Measurements from ENCODE around the gene SORCS1.

DNA sequence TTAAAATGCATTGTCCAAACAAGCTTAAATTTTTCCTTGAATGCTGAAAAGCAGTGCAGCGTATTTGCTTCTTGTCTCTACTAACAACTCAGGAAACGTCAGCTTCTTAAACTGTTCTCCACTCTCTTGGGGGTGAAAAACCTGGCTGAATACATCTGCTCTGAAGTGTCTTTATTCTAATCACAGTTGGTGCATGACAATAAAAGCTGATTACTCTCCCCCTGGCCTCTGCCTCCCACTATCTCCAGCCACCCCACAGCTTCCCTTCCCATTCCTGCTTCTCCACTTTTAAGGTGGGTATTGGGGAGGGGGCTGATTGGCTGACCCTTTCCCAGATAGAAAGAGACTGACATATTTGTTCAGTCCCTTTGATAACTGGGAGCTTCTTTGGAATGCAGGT lies 456.0 kb downstream of the SORCS1 start:
- TF ChIP-seq, protein P1, sequence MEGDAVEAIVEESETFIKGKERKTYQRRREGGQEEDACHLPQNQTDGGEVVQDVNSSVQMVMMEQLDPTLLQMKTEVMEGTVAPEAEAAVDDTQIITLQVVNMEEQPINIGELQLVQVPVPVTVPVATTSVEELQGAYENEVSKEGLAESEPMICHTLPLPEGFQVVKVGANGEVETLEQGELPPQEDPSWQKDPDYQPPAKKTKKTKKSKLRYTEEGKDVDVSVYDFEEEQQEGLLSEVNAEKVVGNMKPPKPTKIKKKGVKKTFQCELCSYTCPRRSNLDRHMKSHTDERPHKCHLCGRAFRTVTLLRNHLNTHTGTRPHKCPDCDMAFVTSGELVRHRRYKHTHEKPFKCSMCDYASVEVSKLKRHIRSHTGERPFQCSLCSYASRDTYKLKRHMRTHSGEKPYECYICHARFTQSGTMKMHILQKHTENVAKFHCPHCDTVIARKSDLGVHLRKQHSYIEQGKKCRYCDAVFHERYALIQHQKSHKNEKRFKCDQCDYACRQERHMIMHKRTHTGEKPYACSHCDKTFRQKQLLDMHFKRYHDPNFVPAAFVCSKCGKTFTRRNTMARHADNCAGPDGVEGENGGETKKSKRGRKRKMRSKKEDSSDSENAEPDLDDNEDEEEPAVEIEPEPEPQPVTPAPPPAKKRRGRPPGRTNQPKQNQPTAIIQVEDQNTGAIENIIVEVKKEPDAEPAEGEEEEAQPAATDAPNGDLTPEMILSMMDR (IDR thresholded peaks at IDR 0.05; ENCODE audit: low read length), result no peak
- no peak for TF ChIP-seq EZH2 (IDR thresholded peaks at IDR 0.05; ENCODE audit: borderline replicate concordance, low read length)
